Neural cell (in vitro differentiated cells): ENCODE results near the gene SH3GL1. TPM values are rescaled to one million over a fixed set of nuclear protein-coding genes. Genes with fewer than 3 reads are reported as not detected.

Experiments used
- H2AFZ ChIP-seq: fragments of 200-600, 300-800 bp; sonication (generic), shearing (Covaris generic); 2 replicates; pipeline ENCODE4 v1.6.0; 2014; ENCODE audit warnings: low read depth, mild to moderate bottlenecking, antibody characterized with exemption, low read length, moderate library complexity
- H3F3A ChIP-seq: fragments of 200-600 bp; shearing (Covaris generic); 2 replicates; pipeline ENCODE4 v1.6.1; 2016; ENCODE audit warnings: mild to moderate bottlenecking, moderate library complexity, mixed read lengths, antibody characterized with exemption, low read length; ENCODE audit not compliant: insufficient read depth, poor library complexity, severe bottlenecking
- H3K27ac ChIP-seq: fragments of 200-600, 300-800 bp; sonication (generic), shearing (Covaris generic); 2 replicates; pipeline ENCODE4 v1.5.1; 2014; ENCODE audit warnings: mild to moderate bottlenecking, low read length, moderate library complexity
- H3K27me3 ChIP-seq: fragments of 300-800, 200-600 bp; sonication (generic), shearing (Covaris generic); 2 replicates; pipeline ENCODE4 v1.6.0; 2014; ENCODE audit warnings: mild to moderate bottlenecking, low read depth, low read length, moderate library complexity; ENCODE audit not compliant: insufficient read depth
- H3K36me3 ChIP-seq: fragments of 300-800, 200-600 bp; sonication (generic), shearing (Covaris generic); 2 replicates; pipeline ENCODE4 v1.5.1; 2014; ENCODE audit warnings: mild to moderate bottlenecking, antibody characterized with exemption, low read length, moderate library complexity; ENCODE audit not compliant: insufficient read depth
- H3K4me2 ChIP-seq: fragments of 300-800, 200-600 bp; sonication (generic), shearing (Covaris generic); 2 replicates; pipeline ENCODE4 v1.6.0; 2014; ENCODE audit warnings: mild to moderate bottlenecking, low read length
- H3K4me3 ChIP-seq: fragments of 300-800, 200-600 bp; sonication (generic), shearing (Covaris generic); 2 replicates; pipeline ENCODE4 v1.5.1; 2014; ENCODE audit warnings: mild to moderate bottlenecking, low read length, moderate library complexity
- H3K79me2 ChIP-seq: fragments of 200-600 bp; shearing (Covaris generic); replicated peaks from 2 replicates; pipeline ENCODE4 v1.6.0; 2014; ENCODE audit warnings: mild to moderate bottlenecking, low read length, moderate library complexity; ENCODE audit not compliant: insufficient read depth
- H3K9ac ChIP-seq: fragments of 300-800, 200-600 bp; sonication (generic), shearing (Covaris generic); 2 replicates; pipeline ENCODE4 v1.6.1; 2016; ENCODE audit warnings: mild to moderate bottlenecking, low read length, mixed read lengths
- H3K9me2 ChIP-seq: fragments of 200-600 bp; shearing (Covaris generic); 2 replicates; pipeline ENCODE4 v1.6.1; 2016; ENCODE audit warnings: mild to moderate bottlenecking, low read length, mixed read lengths; ENCODE audit not compliant: insufficient read depth
- H3K9me3 ChIP-seq: fragments of 200-600, 300-800 bp; sonication (generic), shearing (Covaris generic); 2 replicates; pipeline ENCODE4 v1.6.1; 2016; ENCODE audit warnings: mild to moderate bottlenecking, mixed run types, low read length, moderate library complexity, mixed read lengths
- H4K20me1 ChIP-seq: fragments of 200-600 bp; shearing (Covaris generic); 2 replicates; pipeline ENCODE4 v1.6.1; 2016; ENCODE audit warnings: mild to moderate bottlenecking, mixed run types; ENCODE audit not compliant: insufficient read depth
- CTCF ChIP-seq: fragments of 450-650 bp; IDR thresholded peaks from 2 replicates; pipeline ENCODE4 v1.5.1; 2014; ENCODE audit warnings: antibody characterized with exemption, mild to moderate bottlenecking, moderate library complexity; ENCODE audit not compliant: poor library complexity, severe bottlenecking
- EP300 ChIP-seq: fragments of 450-650 bp; conservative IDR thresholded peaks from 2 replicates; pipeline ENCODE4 v1.6.1; 2014; ENCODE audit warnings: antibody characterized with exemption, mild to moderate bottlenecking, moderate library complexity; ENCODE audit not compliant: poor library complexity, severe bottlenecking
- EZH2 ChIP-seq: fragments of 200-600, 300-800 bp; shearing (Covaris generic), sonication (generic); IDR thresholded peaks from 2 replicates; pipeline ENCODE4 v1.6.1; 2014; ENCODE audit warnings: antibody characterized with exemption, low read length, borderline replicate concordance, mild to moderate bottlenecking; ENCODE audit not compliant: insufficient read depth, poor library complexity, severe bottlenecking
- MXI1 ChIP-seq: fragments of 450-650 bp; conservative IDR thresholded peaks from 2 replicates; pipeline ENCODE4 v1.6.1; 2014; ENCODE audit warnings: antibody characterized with exemption, mild to moderate bottlenecking; ENCODE audit not compliant: poor library complexity, severe bottlenecking
- POLR2AphosphoS5 ChIP-seq: IDR thresholded peaks from 2 replicates; pipeline ENCODE4 v1.6.1; 2012
- RAD21 ChIP-seq: fragments of 450-650 bp; conservative IDR thresholded peaks from 2 replicates; pipeline ENCODE4 v1.6.1; 2014; ENCODE audit warnings: antibody characterized with exemption, mild to moderate bottlenecking, moderate library complexity
- REST ChIP-seq: IDR thresholded peaks from 2 replicates; pipeline ENCODE4 v1.6.1; 2012; ENCODE audit warnings: borderline replicate concordance
- SMC3 ChIP-seq: fragments of 450-650 bp; conservative IDR thresholded peaks from 2 replicates; pipeline ENCODE4 v1.6.1; 2014; ENCODE audit warnings: antibody characterized with exemption, mild to moderate bottlenecking, moderate library complexity; ENCODE audit not compliant: poor library complexity
- TAF1 ChIP-seq: IDR thresholded peaks from 2 replicates; pipeline ENCODE4 v1.6.1; 2012; ENCODE audit warnings: low read depth
- polyA plus RNA-seq: library from polyadenylated mRNA; depleted of rRNA; stranded (reverse); fragments of >200 nt; gene quantifications from 2 replicates; pipeline ENCODE4 v1.2.3, GENCODE V29; 2014

SH3GL1 gene
- polyA plus RNA-seq, 1 donor from 2014 or later = 25.2 TPM

- TF ChIP-seq CTCF = no peak
- no peak for TF ChIP-seq RAD21
- no peak for TF ChIP-seq REST
Measured at GRCh38 chr19:4428326-4428975, 28.1 kb upstream of the SH3GL1 start.

GRCh38 chr19:4425537-4425936, 25.2 kb upstream of the SH3GL1 start:
- Histone ChIP-seq H3K9me3 (no peaks in the 10 kb centered on the region), H3K36me3 (no peaks in the 10 kb centered on the region), H3K27ac (no peak overlapping the region), H3K9ac (no peak overlapping the region), H3K27me3 (no peaks in the 10 kb centered on the region), H3F3A (no peaks in the 10 kb centered on the region), H2AFZ (no peak overlapping the region), H4K20me1 (no peaks in the 10 kb centered on the region), H3K79me2 (no peaks in the 10 kb centered on the region), H3K4me3 (no peak overlapping the region), H3K9me2 (no peaks in the 10 kb centered on the region), H3K4me2 (no peak overlapping the region)
- TF ChIP-seq EZH2 = no peak
- TF ChIP-seq MXI1 = no peak
- TF ChIP-seq SMC3 = no peak
- TF ChIP-seq POLR2AphosphoS5 = no peak
- no peak for TF ChIP-seq REST
- TF ChIP-seq TAF1 = no peak
- TF ChIP-seq RAD21 = no peak
- no peak for TF ChIP-seq EP300
- TF ChIP-seq CTCF = no peak

More at GRCh38 chr19:4428326-4428975, 28.1 kb upstream of the SH3GL1 start:
- Histone ChIP-seq H3K9me3 (no peaks in the 10 kb centered on the region), H3K4me3 (no peak overlapping the region), H3K9ac (no peak overlapping the region), H3K4me2 (no peak overlapping the region), H3K9me2 (no peaks in the 10 kb centered on the region), H3F3A (no peaks in the 10 kb centered on the region), H3K27ac (no peak overlapping the region), H3K79me2 (no peaks in the 10 kb centered on the region), H3K36me3 (no peaks in the 10 kb centered on the region), H4K20me1 (no peaks in the 10 kb centered on the region), H3K27me3 (no peaks in the 10 kb centered on the region), H2AFZ (no peak overlapping the region)
